HG03460 (cell line): ENCODE measurements around the gene NFATC1.
"Not testable (repeated sequence)": the region's sequence is repeated elsewhere in the genome, so short reads cannot be mapped to it uniquely, and the experiment has no call there.

ENCODE experiments used
- ATAC-seq: cut with Tn5 transposase; IDR thresholded peaks from one replicate; pipeline ENCODE4 v1.9.1; 2021; ENCODE audit not compliant: unreplicated experiment

Gene NFATC1

GRCh38 chr18:79470547-79470946, 74.8 kb downstream of the NFATC1 start:
- no peak for ATAC-seq

GRCh38 chr18:79471046-79471445, 75.3 kb downstream of the NFATC1 start:
- no peak for ATAC-seq

GRCh38 chr18:79471597-79471996, 75.9 kb downstream of the NFATC1 start:
- ATAC-seq, result no peak

- ATAC-seq, result no peak
Measured at GRCh38 chr18:79472176-79472575, 76.4 kb downstream of the NFATC1 start.

- ATAC-seq, result no peak
Measured at GRCh38 chr18:79472946-79473345, 77.2 kb downstream of the NFATC1 start.

- ATAC-seq, result no peak
Measured at GRCh38 chr18:79476031-79476917, 80.5 kb downstream of the NFATC1 start.

- ATAC-seq, result no peak
Measured at GRCh38 chr18:79476918-79477571, 81.3 kb downstream of the NFATC1 start.

GRCh38 chr18:79477711-79478483, 82.2 kb downstream of the NFATC1 start:
- ATAC-seq, result no peak

GRCh38 chr18:79478484-79479115, 82.9 kb downstream of the NFATC1 start:
- ATAC-seq, result no peak

- ATAC-seq, result no peak
Measured at GRCh38 chr18:79479116-79479760, 83.5 kb downstream of the NFATC1 start.

GRCh38 chr18:79479761-79480161, 84.0 kb downstream of the NFATC1 start:
- ATAC-seq, result no peak

- no peak for ATAC-seq
Measured at GRCh38 chr18:79480171-79481045, 84.7 kb downstream of the NFATC1 start.

GRCh38 chr18:79481046-79481790, 85.5 kb downstream of the NFATC1 start:
- no peak for ATAC-seq

- not testable (repeated sequence) for ATAC-seq
Measured at GRCh38 chr18:79483393-79483792, 87.7 kb downstream of the NFATC1 start.

- ATAC-seq, result no peak
Measured at GRCh38 chr18:79483971-79484491, 88.3 kb downstream of the NFATC1 start.

- ATAC-seq, result no peak
Measured at GRCh38 chr18:79484661-79485621, 89.2 kb downstream of the NFATC1 start.

GRCh38 chr18:79485788-79486355, 90.1 kb downstream of the NFATC1 start:
- no peak for ATAC-seq
